H9 (cell line): Measurements from ENCODE around the gene CPA2. TPM values are rescaled to one million over a fixed set of nuclear protein-coding genes. Genes with fewer than 3 reads are reported as not detected.

Experiments used
- DNase-seq: peaks from one replicate; pipeline ENCODE4 v3.0.0-alpha.2; 2017
- H2AFZ ChIP-seq: one replicate; pipeline ENCODE4 v1.6.1; 2013; ENCODE audit warnings: mild to moderate bottlenecking, low read length, control low read depth, moderate library complexity
- H2AK5ac ChIP-seq: 2 replicates; pipeline ENCODE4 v1.6.1; 2013; ENCODE audit warnings: low read length, control low read depth, mixed read lengths; ENCODE audit not compliant: insufficient read length
- H2BK120ac ChIP-seq: one replicate; pipeline ENCODE4 v1.6.1; 2013; ENCODE audit warnings: low read depth, mild to moderate bottlenecking, low read length, control low read depth, inconsistent platforms; ENCODE audit not compliant: poor library complexity, severe bottlenecking
- H2BK12ac ChIP-seq: 2 replicates; pipeline ENCODE4 v1.6.1; 2013; ENCODE audit warnings: low read length, control low read depth, mixed read lengths, low read depth; ENCODE audit not compliant: insufficient read length
- H2BK15ac ChIP-seq: 2 replicates; pipeline ENCODE4 v1.6.1; 2013; ENCODE audit warnings: low read depth, low read length, control low read depth
- H2BK20ac ChIP-seq: one replicate; pipeline ENCODE4 v1.6.1; 2013; ENCODE audit warnings: low read depth, mild to moderate bottlenecking, low read length, control low read depth, inconsistent platforms; ENCODE audit not compliant: poor library complexity, severe bottlenecking
- H2BK5ac ChIP-seq: 2 replicates; pipeline ENCODE4 v1.6.1; 2013; ENCODE audit warnings: low read length, control low read depth, mixed read lengths; ENCODE audit not compliant: insufficient read length
- H3K14ac ChIP-seq: 2 replicates; pipeline ENCODE4 v1.6.1; 2013; ENCODE audit warnings: low read length, control low read depth; ENCODE audit not compliant: insufficient read depth
- H3K18ac ChIP-seq: 2 replicates; pipeline ENCODE4 v1.6.1; 2013; ENCODE audit warnings: low read depth, mild to moderate bottlenecking, mixed read lengths, low read length, control low read depth; ENCODE audit not compliant: insufficient read length
- H3K23ac ChIP-seq: 2 replicates; pipeline ENCODE4 v1.6.1; 2013; ENCODE audit warnings: low read length, control low read depth, mixed read lengths, low read depth; ENCODE audit not compliant: insufficient read length
- H3K23me2 ChIP-seq: 2 replicates; pipeline ENCODE4 v1.6.1; 2013; ENCODE audit warnings: low read depth, mild to moderate bottlenecking, mixed read lengths, low read length, control low read depth; ENCODE audit not compliant: insufficient read length, poor library complexity, severe bottlenecking
- H3K27ac ChIP-seq: 2 replicates; pipeline ENCODE4 v1.5.1; 2013; ENCODE audit warnings: low read length, control low read depth, mixed read lengths, low read depth; ENCODE audit not compliant: insufficient read length
- H3K27me3 ChIP-seq: 2 replicates; pipeline ENCODE4 v1.6.1; 2013; ENCODE audit warnings: low read length, control low read depth, inconsistent platforms; ENCODE audit not compliant: insufficient read depth
- H3K4ac ChIP-seq: 2 replicates; pipeline ENCODE4 v1.6.1; 2013; ENCODE audit warnings: low read depth, mild to moderate bottlenecking, control low read depth, inconsistent platforms, low read length, moderate library complexity
- H3K4me1 ChIP-seq: 2 replicates; pipeline ENCODE4 v1.6.1; 2013; ENCODE audit warnings: low read length, control low read depth, inconsistent platforms; ENCODE audit not compliant: insufficient read depth
- H3K4me2 ChIP-seq: 2 replicates; pipeline ENCODE4 v1.6.1; 2013; ENCODE audit warnings: low read length, control low read depth, mixed read lengths; ENCODE audit not compliant: insufficient read length, insufficient read depth
- H3K56ac ChIP-seq: 2 replicates; pipeline ENCODE4 v1.6.1; 2013; ENCODE audit warnings: low read depth, mild to moderate bottlenecking, mixed read lengths, low read length, control low read depth; ENCODE audit not compliant: insufficient read length
- H3K79me1 ChIP-seq: 2 replicates; pipeline ENCODE4 v1.6.1; 2013; ENCODE audit warnings: low read depth, mild to moderate bottlenecking, moderate library complexity, low read length, control low read depth, inconsistent platforms; ENCODE audit not compliant: insufficient read depth, poor library complexity, severe bottlenecking
- H3K79me2 ChIP-seq: 2 replicates; pipeline ENCODE4 v1.6.1; 2013; ENCODE audit warnings: low read length, control low read depth, inconsistent platforms; ENCODE audit not compliant: insufficient read depth
- H3K9ac ChIP-seq: 2 replicates; pipeline ENCODE4 v1.6.1; 2013; ENCODE audit warnings: low read length, control low read depth, mixed read lengths; ENCODE audit not compliant: insufficient read length; ENCODE audit errors: extremely low read depth
- H3K9me3 ChIP-seq: one replicate; pipeline ENCODE4 v1.6.1; 2013; ENCODE audit warnings: low read depth, low read length, inconsistent platforms; ENCODE audit not compliant: control insufficient read depth
- H3T11ph ChIP-seq: one replicate; pipeline ENCODE4 v1.6.1; 2013; ENCODE audit warnings: mild to moderate bottlenecking, low read length, control low read depth, inconsistent platforms
- H4K20me1 ChIP-seq: one replicate; pipeline ENCODE4 v1.6.1; 2013; ENCODE audit not compliant: control insufficient read depth, insufficient read length, insufficient read depth
- H4K5ac ChIP-seq: 2 replicates; pipeline ENCODE4 v1.6.1; 2013; ENCODE audit warnings: low read depth, mild to moderate bottlenecking, mixed read lengths, low read length, control low read depth; ENCODE audit not compliant: insufficient read length
- H4K8ac ChIP-seq: replicated peaks from 2 replicates; pipeline ENCODE4 v1.6.1; 2013; ENCODE audit warnings: low read length, control low read depth, mixed read lengths, low read depth; ENCODE audit not compliant: insufficient read length
- H4K91ac ChIP-seq: 2 replicates; pipeline ENCODE4 v1.6.1; 2013; ENCODE audit warnings: low read depth, mild to moderate bottlenecking, moderate library complexity, mixed read lengths, low read length, control low read depth; ENCODE audit not compliant: insufficient read length
- H3K27ac Mint-ChIP-seq, 3 experiments: 2 replicates in 2 of 3; 3 replicates in 1 of 3; pipeline ENCODE4 v1.8.0; 2020 to 2021; ENCODE audit warnings: mixed read lengths in 3 of 3, mild to moderate bottlenecking in 1 of 3, moderate library complexity in 1 of 3
- H3K27me3 Mint-ChIP-seq: 2 replicates; pipeline ENCODE4 v1.8.0; 2021; ENCODE audit warnings: low read depth, mild to moderate bottlenecking, moderate library complexity, mixed read lengths
- H3K36me3 Mint-ChIP-seq, 3 experiments: 2 replicates in 2 of 3; 3 replicates in 1 of 3; pipeline ENCODE4 v1.8.0; 2020 to 2021; ENCODE audit warnings: low read depth in 3 of 3, mixed read lengths in 3 of 3; ENCODE audit not compliant: insufficient read depth in 1 of 3
- H3K4me1 Mint-ChIP-seq, 2 experiments: 2 replicates each; pipeline ENCODE4 v1.8.0; 2020; ENCODE audit warnings: mixed read lengths in 2 of 2
- H3K4me3 Mint-ChIP-seq, 2 experiments: 2 replicates in 1 of 2; 3 replicates in 1 of 2; pipeline ENCODE4 v1.8.0; 2020 to 2021; ENCODE audit warnings: mild to moderate bottlenecking in 2 of 2, mixed read lengths in 2 of 2, moderate library complexity in 1 of 2
- H3K9me3 Mint-ChIP-seq, 2 experiments: 2 replicates in 1 of 2; 3 replicates in 1 of 2; pipeline ENCODE4 v1.8.0; 2020; ENCODE audit warnings: mild to moderate bottlenecking in 2 of 2, mixed read lengths in 2 of 2, moderate library complexity in 1 of 2
- CTCF ChIP-seq: fragments of 200-600 bp; sonication (generic); conservative IDR thresholded peaks from 3 replicates; pipeline ENCODE4 v1.8.0; 2021; ENCODE audit warnings: antibody characterized with exemption, mild to moderate bottlenecking
- WGBS: extraction: QIAGEN DNeasy Blood & Tissue Kit; methylation state at CpG from one replicate; pipeline ENCODE4 v1.1.7; 2013; ENCODE audit warnings: missing lambda C conversion rate, low lambda C conversion rate, mixed read lengths; ENCODE audit not compliant: insufficient read length; ENCODE audit errors: extremely low coverage; 5-methylcytosine and 5-hydroxymethylcytosine counted together
- total RNA-seq: library from RNA; stranded (reverse); gene quantifications from 2 replicates; pipeline ENCODE4 v1.2.1, GENCODE V29; 2021

The CPA2 gene
- total RNA-seq, 1 experiment from 2014 or later = not detected

- no peak overlapping the region for H2BK15ac ChIP-seq
- no peak overlapping the region for H2BK5ac ChIP-seq
- H3K23me2 ChIP-seq = no peaks in the 10 kb centered on the region
- no peak overlapping the region for H3K9ac ChIP-seq
- no peak overlapping the region for H2BK120ac ChIP-seq
- no peak overlapping the region for H2AK5ac ChIP-seq
- H4K5ac ChIP-seq = no peak overlapping the region
- no peak overlapping the region for H2AFZ ChIP-seq
- no peak overlapping the region for H2BK20ac ChIP-seq
- no peak overlapping the region for H4K91ac ChIP-seq
- no peak overlapping the region for H3T11ph ChIP-seq
- no peak overlapping the region for H3K4ac ChIP-seq
- no peak overlapping the region for H3K27ac Mint-ChIP-seq
- no peak overlapping the region for H3K18ac ChIP-seq
- no peak overlapping the region for H4K8ac ChIP-seq
- no peaks in the 10 kb centered on the region for H4K20me1 ChIP-seq
- no peaks in the 10 kb centered on the region for H3K79me2 ChIP-seq
- WGBS = no CpG with 5 or more reads among the region's 15 CpGs
- no peaks in the 10 kb centered on the region for H3K9me3 Mint-ChIP-seq
- H3K56ac ChIP-seq = no peak overlapping the region
- no peaks in the 10 kb centered on the region for H3K9me3 ChIP-seq
- DNase-seq = peak; percentile 67
- H3K36me3 Mint-ChIP-seq = no peaks in the 10 kb centered on the region
- TF ChIP-seq CTCF = peak; percentile 81
- no peak overlapping the region for H3K27ac ChIP-seq
- H3K4me1 Mint-ChIP-seq = peaks cover 33 to 34% of the 10 kb centered on the region in 2 experiments
- H2BK12ac ChIP-seq = no peak overlapping the region
- H3K79me1 ChIP-seq = no peaks in the 10 kb centered on the region
- H3K14ac ChIP-seq = no peak overlapping the region
- H3K4me3 Mint-ChIP-seq = no peak overlapping the region
- peaks cover 5% of the 10 kb centered on the region for H3K27me3 Mint-ChIP-seq
- H3K23ac ChIP-seq = no peak overlapping the region
- H3K4me1 ChIP-seq = peaks cover 6% of the 10 kb centered on the region; the same call in 1 of the 2 replicates
- no peaks in the 10 kb centered on the region for H3K27me3 ChIP-seq
- no peak overlapping the region for H3K4me2 ChIP-seq
Observed at GRCh38 chr7:130277763-130278643, 11.3 kb downstream of the CPA2 start.
